HG03354 (cell line): Measurements from ENCODE around the gene ALDH3B2.
"Not testable (repeated sequence)": the region's sequence is repeated elsewhere in the genome, so short reads cannot be mapped to it uniquely, and the experiment has no call there.

Source experiments
- ATAC-seq: cut with Tn5 transposase; IDR thresholded peaks from one replicate; pipeline ENCODE4 v1.9.1; 2021; ENCODE audit warnings: mild to moderate bottlenecking; ENCODE audit not compliant: unreplicated experiment, poor library complexity, severe bottlenecking

ALDH3B2 gene, protein sequence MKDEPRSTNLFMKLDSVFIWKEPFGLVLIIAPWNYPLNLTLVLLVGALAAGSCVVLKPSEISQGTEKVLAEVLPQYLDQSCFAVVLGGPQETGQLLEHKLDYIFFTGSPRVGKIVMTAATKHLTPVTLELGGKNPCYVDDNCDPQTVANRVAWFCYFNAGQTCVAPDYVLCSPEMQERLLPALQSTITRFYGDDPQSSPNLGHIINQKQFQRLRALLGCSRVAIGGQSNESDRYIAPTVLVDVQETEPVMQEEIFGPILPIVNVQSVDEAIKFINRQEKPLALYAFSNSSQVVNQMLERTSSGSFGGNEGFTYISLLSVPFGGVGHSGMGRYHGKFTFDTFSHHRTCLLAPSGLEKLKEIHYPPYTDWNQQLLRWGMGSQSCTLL

DNA sequence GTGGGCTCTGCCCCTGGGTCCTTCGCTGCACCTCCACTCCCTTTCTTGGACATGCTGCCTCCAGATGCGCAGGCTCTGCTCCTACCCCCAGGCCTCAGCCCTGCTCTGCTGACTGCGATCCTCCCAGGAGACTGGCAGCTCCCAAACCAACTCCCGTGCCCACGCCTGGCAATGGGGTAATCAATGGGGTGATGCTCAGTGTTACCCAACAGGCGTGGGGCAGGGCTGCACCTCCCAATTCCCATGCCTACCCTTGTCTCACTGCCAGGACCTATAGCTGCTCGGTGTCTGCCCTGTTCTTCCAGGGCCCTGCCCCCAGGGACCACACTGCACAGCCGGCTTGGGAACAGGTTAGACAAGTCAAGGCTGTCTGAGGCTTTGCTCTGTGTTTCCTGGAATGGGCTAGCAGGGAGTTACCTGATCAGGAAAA is at the start of gene ALDH3B2:
ALDH3B2 (minus strand) TSS at position 182 of the 430 bp plus-strand sequence. CDS start 7,688 bp downstream, outside the sequence.
- ATAC-seq: no peak

DNA sequence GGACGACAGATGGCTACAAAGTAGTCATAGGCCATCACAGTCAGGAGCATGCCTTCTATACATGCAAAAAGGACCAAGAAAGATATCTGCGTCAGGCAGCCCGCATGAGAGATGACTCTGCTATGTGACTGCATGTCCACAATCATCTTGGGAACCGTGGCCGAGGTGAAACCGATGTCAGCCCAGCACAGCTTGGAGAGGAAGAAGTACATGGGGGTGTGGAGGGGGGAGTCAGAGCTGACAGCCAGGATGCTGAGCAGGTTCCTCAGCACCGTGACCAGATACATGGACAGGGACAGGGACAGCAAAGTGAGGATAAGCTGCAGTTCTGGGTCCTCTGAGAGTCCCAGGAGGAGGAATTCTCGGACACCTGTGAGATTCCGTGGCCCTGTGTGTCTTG is 48.6 kb upstream of the ALDH3B2 start:
- not testable (repeated sequence) for ATAC-seq

DNA sequence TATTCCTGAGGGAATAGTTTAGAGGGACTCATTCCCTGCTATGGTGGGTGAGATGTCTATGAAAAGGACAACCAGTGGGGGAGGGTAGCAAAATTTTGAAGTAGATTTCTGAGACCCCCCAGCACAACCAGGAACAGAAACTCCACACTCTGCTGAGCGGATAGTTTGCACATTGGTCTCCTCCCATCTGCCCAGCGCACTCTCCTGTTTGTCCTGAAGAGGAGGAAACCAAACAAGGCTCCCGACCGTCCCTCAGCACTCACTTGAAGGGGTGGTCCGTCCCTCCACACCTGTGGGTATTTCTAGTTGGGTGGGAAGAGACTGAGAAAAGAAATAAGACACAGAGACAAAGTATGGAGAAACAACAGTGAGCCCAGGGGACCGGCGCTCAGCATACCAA is 41.8 kb upstream of the ALDH3B2 start:
- ATAC-seq: not testable (repeated sequence)

DNA sequence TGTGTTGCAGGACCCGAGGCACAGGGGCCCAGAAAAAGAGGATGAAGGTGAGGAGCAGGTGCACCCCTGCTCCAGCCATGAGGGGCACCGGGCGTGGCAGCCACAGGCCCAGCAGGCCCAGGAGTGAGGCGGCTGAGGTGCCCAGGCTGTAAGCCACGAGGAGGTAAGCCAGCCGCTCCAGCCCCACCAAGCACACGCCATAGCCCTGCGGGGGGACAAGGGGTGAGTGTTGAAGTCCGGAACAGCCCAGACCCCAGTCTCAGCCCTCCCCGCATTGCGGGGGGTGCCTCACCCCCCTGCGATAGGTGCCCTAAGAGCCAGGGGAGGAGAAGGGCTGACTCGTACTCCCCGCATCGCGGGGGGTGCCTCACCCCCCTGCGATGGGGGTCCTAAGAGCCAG is 41.4 kb upstream of the ALDH3B2 start:
- not testable (repeated sequence) for ATAC-seq

DNA sequence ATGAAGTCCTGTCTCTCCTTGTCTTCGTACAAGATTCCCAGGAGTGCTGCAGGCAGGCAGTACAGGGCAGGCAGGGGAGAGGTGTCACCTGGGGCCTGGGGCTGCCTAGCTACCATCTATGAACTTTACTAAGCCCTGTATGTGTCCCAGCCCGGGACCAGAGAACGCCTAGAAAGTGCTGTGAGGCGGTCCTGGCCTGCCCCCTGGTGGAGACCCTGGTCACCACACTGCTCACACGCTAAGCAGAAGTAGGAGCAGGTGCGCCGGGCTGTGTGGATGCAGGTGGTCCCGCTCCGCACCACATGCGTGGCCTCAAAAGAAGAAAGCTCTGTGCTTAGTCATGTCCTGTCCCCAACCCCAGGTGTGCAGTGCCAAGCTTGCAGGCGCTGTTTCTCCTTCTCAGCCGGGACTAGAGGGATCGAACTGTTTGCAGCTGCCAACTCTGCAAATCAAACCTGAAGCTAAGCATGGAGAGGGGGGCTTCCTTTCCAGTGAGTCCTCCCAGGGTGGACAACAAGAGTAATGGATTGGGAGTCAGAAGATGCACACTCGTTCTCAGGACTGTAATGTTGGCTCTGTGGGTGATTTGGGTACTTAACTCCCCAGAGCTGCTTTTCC is 39.6 kb upstream of the ALDH3B2 start:
- ATAC-seq: not testable (repeated sequence)

DNA sequence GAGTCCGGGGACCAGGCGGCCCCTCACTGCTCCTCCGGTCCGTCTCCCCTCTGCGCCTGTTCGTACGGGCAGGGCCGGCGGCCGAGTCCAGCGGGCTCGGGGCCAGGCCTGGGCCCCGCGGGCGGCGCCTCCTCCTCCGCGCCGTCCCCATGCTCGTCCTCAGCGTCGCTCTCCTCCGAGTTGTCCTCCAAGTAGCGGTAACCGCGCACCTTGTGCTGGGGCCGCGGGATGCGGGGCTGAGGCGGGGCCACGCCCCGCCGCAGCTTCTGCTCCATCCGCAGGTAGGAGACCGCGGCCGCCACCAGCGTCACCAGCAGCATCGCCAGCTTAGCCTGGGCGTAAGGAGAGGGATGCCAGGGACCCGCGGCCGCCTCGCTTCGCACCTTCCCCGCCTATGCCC is 37.3 kb upstream of the ALDH3B2 start:
- not testable (repeated sequence) for ATAC-seq

DNA sequence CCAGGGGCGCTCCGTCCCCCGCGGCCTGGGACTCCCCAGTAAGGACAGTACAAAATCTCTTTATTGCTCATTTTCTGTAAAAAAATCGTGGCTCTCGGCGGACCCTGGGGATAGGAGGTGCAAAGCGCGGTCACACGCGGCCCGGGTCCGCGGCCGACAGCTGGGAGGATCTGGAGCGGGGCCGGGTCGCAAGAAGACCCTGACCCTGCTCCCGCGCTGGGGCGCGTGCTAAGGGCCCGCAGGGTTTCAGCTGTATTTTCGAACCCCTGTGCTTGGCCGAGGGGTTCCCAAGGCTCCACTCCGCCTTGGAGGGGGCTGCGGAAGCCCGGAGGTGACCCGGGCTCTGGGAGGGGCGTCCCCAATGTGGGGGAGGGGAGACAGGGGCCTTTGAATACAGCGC is 36.8 kb upstream of the ALDH3B2 start:
- ATAC-seq: not testable (repeated sequence)

DNA sequence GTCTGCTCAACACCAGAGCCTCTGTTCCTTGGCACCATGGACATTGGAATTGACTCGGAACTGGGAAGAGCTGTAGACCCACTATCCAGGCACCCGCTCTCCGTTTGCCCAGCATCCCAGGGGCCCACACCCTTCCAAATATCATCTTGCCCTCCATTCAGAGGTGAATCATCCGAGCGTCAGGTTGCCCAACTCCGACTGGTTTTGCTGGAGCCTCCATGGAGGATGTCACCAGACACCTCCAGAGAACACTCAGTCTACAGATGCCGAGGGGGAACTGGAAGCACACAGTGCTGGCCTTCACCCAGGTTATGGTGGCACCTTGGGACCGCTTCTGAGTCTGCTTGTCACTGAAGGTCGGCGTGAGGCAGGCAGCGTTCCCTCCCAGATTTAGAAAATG is 35.4 kb upstream of the ALDH3B2 start:
- ATAC-seq: not testable (repeated sequence)

DNA sequence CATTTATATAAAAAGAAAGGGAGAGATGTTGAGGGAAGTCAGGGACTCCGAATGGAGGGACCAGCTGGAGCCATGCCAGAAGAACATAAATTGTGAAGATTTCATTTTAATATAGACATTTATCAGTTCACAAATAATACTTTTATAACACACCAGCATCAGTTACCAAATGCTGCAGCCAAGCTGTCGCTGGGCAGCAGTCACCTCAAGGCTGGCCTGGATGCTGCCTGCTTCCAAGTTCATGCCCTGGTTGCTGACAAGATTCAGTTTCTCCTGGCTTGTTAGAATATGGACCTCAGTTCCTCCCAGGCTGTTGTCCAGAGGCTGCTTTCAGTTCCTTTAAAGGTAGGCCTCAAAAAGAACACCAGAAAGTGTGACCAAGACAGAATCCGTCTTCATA is 30.8 kb upstream of the ALDH3B2 start:
- no peak for ATAC-seq

DNA sequence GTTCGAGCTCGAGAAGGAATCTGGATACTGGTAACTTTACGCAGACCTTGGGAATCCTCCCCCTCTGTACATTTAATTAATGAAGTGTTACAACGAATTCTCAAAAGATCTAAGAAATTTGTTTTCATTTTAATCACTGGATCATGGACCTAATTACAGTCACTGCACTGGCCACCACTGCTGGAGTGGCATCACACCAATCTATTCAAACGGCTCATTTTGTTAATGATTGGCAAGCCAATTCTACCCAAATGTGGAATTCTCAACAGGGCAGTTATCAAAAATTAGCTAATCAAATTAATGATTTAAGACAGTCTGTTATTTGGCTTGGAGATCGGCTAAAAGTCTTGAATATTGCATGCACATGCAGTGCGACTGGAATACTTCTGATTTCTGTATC is 30.1 kb upstream of the ALDH3B2 start:
- no peak for ATAC-seq

DNA sequence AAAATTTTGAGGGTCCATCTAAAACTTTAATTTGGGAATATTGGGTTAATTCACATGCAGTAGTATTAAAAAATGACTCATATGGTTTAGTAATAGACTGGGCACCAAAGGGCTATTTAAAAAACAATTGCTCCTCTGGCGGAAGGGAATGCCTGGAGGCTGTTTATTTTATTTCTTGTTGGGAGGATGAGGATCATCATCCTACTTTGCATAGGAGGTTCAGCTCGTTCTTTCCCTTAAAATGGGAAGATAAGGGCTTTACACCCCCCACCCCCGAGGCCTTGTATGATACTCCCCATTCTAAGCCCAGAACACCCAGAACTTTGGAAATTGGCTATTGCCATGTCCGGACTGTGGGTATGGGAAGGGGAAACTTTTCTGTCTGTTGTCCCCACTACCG is 29.3 kb upstream of the ALDH3B2 start:
- ATAC-seq: not testable (repeated sequence)

DNA sequence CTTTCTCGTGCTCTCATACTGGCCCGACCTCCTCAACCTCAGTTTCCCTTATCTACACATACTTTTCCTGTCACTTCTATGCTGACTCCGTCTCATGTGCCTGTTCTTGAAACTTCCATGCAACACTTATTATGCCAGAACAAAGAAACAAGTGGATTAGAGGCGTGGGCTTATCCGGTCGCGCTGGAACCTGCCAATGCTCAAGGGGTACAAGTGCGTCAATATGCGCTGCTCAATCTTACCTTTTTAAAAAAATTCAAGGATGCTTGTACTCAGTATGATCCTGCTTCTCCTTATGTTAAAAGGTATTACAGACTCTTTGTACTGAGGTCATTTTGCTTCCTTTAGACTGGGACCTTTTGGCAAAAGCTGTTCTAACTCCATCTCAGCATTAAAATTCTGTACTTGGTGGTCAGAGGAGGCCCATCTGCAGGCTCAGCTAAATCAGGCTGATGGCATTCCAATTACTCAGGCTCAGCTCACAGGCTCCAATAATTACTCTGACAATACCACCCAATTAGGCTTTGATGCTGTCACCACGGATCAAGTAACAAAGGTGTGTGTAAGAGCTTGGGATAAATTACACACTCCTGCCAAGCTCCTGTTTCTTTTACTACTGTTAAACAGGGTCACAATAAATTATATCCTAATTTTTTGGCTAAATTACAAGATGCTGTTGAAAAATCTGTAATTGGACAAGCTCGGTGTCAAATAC is 26.3 kb upstream of the ALDH3B2 start:
- ATAC-seq: no peak

DNA sequence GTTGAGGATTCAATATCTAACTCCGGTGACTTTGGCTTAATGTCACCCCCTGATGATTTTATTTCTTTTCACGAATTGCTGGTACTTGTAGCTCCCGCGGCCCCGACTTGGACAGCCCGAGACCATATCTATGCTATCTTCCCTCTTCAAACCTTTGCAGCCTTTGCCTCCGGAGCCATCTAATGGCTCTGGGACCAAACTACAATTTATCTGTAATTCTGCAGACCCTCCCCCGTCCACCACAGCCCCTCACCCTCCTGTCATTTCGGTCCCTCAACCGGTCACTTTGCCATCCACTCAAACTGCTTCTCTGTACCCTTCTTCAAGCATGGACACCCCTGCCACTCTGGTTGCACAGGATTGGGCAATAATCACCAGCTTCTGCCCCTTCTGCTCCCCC is 25.7 kb upstream of the ALDH3B2 start:
- no peak for ATAC-seq

DNA sequence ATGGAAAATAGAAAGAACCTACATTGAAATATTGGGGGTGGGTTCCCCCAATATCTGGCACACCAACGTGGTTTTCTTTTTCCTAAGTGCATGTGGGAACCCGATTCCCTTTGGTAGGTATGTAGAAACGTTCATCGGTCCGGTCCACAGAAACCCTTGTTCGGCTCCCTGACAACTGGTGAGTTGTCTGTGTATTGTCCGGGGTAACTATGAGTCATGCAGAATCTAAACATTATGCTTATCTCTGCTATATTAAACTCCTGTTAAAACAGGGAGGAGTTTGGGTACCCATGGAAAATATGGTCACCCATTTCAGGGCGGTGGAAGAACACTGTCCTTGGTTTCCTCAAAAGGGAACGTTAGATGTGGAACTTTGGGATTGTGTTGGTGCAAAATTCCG is 25.1 kb upstream of the ALDH3B2 start:
- no peak for ATAC-seq

DNA sequence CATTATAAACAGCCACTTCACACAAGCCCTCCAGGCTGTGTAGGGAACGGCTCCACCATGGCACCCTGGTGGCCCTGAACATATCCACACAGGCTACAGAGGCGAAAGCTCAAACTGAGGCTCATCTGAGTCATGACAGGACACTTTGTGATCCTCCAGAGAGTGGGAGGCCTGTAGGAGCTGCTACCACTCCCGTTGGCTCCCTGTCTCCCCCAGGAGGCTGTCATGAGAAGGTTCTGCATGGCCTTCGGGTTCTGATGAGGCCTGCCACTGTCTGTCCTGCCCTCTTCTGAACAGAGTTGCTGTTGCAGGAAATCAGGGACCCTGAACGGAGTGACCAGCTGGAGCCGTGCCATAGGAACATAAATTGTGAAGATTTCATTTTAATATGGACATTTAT is 23.8 kb upstream of the ALDH3B2 start:
- ATAC-seq: no peak

DNA sequence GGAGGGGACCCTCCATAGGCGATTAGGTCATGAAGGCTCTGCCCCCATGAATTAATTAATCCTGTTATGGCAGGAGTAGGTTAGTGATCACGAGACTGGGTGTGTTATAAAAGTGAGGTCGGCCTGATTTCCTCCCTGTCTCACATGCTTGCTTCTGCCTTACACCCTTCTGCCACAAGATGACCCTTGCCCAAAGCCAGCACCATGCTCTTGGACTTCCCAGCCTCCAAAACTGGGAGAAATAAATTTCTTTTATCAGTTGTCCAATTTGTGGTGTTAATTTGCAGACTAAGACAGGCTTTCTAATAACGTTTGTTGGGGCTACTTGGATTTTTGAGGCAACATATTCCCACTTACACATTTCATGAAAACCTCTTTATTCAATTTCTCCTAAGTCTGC is 23.4 kb upstream of the ALDH3B2 start:
- ATAC-seq: no peak

DNA sequence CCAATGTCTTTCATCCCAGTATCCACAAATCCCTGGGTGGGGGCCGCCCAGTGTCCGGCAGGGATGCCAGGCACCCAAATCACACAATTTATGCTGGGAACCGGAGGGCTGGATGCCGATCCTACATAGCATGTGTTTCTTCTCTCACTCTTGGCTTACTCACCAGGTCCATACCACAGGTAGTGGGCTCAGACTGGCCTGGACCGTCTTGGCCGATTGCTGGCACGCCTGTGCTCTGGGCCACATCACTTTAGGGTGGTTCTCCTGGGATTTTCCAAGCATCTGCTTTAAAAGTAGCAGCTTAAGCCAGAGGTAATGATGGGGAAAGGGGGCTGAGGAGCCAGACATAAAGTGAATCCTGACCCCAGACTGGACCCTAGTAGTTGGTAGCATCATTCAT is 22.6 kb upstream of the ALDH3B2 start:
- no peak for ATAC-seq

DNA sequence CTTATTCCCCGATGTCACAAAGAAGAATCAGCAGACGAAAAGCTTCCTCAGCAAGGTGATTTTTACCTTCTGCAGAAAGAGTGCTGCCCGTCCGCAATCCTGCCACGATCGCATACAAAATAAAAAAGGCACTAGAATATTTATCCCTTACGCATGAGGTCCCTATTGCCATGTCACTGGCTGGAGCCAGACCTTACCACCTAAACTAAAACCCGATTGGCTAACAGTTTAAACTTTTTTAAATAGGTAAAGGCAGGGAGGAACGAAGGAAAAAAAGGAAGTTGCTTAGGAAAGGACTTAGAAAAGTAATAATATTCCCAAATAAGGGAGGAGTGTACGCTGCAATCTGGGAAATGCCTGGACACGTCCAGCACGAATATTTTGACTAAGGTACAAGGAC is 21.2 kb upstream of the ALDH3B2 start:
- no peak for ATAC-seq

DNA sequence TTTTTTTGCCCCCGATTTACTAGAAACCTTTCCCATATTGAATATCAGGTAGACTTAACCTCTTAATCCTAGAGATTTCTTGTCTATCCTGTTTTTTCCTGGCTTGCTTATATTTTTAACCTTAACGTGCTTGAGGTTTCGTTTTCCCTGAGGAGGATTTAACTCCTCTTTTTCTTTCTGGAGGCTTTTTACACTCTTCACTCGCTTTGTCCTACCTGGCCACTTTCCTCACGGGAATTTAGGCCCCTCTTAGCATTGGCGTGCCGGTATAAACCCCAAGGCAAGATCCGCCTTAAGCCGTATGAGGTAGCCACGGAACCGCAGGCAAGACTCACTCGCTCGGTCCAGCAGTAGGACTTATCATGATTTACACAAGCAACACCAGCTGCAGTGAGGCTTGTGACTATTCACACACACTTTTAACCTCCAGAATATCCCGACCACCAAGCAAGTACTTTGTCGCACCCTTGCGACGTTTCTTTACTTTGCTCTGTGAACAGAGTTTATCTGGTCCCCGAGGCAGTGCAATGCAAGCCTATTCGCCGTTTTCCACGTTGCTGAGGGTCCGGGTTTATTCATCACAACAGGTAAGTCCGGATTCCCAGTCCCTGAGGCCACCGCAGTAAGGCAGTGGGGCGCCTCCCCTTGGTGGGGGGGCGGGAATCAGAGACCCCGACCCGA is 20.6 kb upstream of the ALDH3B2 start:
- no peak for ATAC-seq

DNA sequence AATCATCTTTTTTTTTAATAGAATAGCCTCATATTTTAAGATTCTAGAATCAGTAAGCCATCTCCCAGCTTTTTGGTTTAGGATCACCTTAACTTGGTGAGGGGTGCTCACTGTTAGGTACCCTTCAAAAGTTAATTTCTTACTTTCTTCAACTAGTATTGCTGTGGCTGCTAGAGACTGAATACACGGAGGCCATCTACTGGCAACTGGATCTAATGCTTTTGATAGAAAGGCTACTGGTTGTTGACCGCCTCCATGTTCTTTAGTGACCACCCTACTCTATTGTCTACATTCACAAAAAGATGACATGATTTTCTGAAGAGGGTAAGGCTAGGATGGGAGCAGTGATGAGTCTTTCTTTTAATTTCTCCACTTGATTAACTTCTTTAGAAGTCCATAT is 16.7 kb upstream of the ALDH3B2 start:
- no peak for ATAC-seq
